ENCODE data around the gene SFMBT2. TPM values are rescaled to one million over a fixed set of nuclear protein-coding genes. Genes with fewer than 3 reads are reported as not detected.

Gene SFMBT2
- total RNA-seq, 6 experiments from 2014 or later = 0.03 to 0.12 (median 0.06) TPM

GRCh38 chr10:7306616-7307015 is 104.2 kb downstream of the SFMBT2 start:
- peaks cover 5% of the 10 kb centered on the region; the same call in 1 of the 2 replicates for H3K36me3 Mint-ChIP-seq (ENCODE audit: low read depth)

GRCh38 chr10:7306147-7306546 is 104.7 kb downstream of the SFMBT2 start:
- no peak for TF ChIP-seq CTCF (IDR thresholded peaks at IDR 0.05)
- no peak for DNase-seq
- no peak overlapping the region for H3K4me3 Mint-ChIP-seq

More at GRCh38 chr10:7306616-7307015, 104.2 kb downstream of the SFMBT2 start:
- Mint-ChIP-seq H3K4me1 (ENCODE audit: low read depth) (no peaks in the 10 kb centered on the region), H3K4me3 (no peak overlapping the region), H3K27ac (no peak overlapping the region), H3K27me3 (ENCODE audit: insufficient read depth) (no peaks in the 10 kb centered on the region), H3K9me3 (peaks cover 46% of the 10 kb centered on the region)
- no peak for DNase-seq
- no peak for TF ChIP-seq CTCF (IDR thresholded peaks at IDR 0.05)

GRCh38 chr10:7305053-7305452 is 105.8 kb downstream of the SFMBT2 start:
- no peak for DNase-seq
- Mint-ChIP-seq H3K27ac (no peak overlapping the region), H3K27me3 (ENCODE audit: insufficient read depth) (no peaks in the 10 kb centered on the region), H3K4me1 (ENCODE audit: low read depth) (no peaks in the 10 kb centered on the region), H3K4me3 (no peak overlapping the region), H3K9me3 (peaks cover 49% of the 10 kb centered on the region), H3K36me3 (ENCODE audit: low read depth) (peaks cover 5% of the 10 kb centered on the region; the same call in 1 of the 2 replicates)
- no peak for TF ChIP-seq CTCF (IDR thresholded peaks at IDR 0.05)

More at GRCh38 chr10:7306147-7306546, 104.7 kb downstream of the SFMBT2 start:
- no peaks in the 10 kb centered on the region for H3K27me3 Mint-ChIP-seq (ENCODE audit: insufficient read depth)
- H3K9me3 Mint-ChIP-seq = peaks cover 46% of the 10 kb centered on the region
- no peaks in the 10 kb centered on the region for H3K4me1 Mint-ChIP-seq (ENCODE audit: low read depth)
- no peak overlapping the region for H3K27ac Mint-ChIP-seq
- peaks cover 5% of the 10 kb centered on the region; the same call in 1 of the 2 replicates for H3K36me3 Mint-ChIP-seq (ENCODE audit: low read depth)

- Mint-ChIP-seq H3K9me3 (peaks cover 56% of the 10 kb centered on the region), H3K36me3 (ENCODE audit: low read depth) (peaks cover 5% of the 10 kb centered on the region; the same call in 1 of the 2 replicates), H3K4me1 (ENCODE audit: low read depth) (no peaks in the 10 kb centered on the region), H3K27ac (no peak overlapping the region), H3K4me3 (no peak overlapping the region), H3K27me3 (ENCODE audit: insufficient read depth) (no peaks in the 10 kb centered on the region)
- no peak for TF ChIP-seq CTCF (IDR thresholded peaks at IDR 0.05)
- DNase-seq = no peak
Measured at GRCh38 chr10:7304110-7304509, 106.7 kb downstream of the SFMBT2 start.

- Mint-ChIP-seq H3K36me3 (ENCODE audit: low read depth) (no peaks in the 10 kb centered on the region), H3K27ac (no peak overlapping the region), H3K4me3 (no peak overlapping the region), H3K4me1 (ENCODE audit: low read depth) (no peaks in the 10 kb centered on the region), H3K9me3 (peaks cover 61% of the 10 kb centered on the region), H3K27me3 (ENCODE audit: insufficient read depth) (no peaks in the 10 kb centered on the region)
- no peak for TF ChIP-seq CTCF (IDR thresholded peaks at IDR 0.05)
- DNase-seq = no peak
Measured at GRCh38 chr10:7302930-7303557, 107.8 kb downstream of the SFMBT2 start.

All from HFFc6 (cell line).